ENCODE results near the gene BRF1. TPM values are rescaled to one million over a fixed set of nuclear protein-coding genes. Genes with fewer than 3 reads are reported as not detected.

Gene BRF1
- total and polyA plus RNA-seq, 2 donors from 2014 or later: 19.3 to 34.1 TPM

DNA sequence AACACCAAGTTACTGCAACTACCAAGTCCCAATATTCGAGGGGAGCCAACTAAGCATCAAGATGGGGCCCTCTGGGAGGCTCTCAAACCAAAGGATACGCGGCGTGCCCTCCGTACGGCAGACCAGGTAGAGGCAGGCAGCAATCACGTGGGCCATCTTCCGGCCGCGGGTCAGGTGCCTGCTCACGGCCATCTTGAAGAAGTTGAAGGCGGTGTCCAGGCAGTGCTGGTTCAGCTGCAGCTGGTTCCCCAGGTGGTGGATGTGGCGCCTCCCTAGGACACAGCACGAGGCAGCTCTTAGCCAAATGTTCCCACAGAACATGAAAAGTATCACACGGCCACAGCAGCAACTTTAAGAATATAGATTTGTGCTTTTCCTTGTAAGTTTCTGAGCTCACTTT lies 28.2 kb downstream of the BRF1 start:
- Histone ChIP-seq H3K9me3 (ENCODE audit: control insufficient read depth in 2 of 3, insufficient read depth in 1 of 3, low read length in 3 of 3) (no peaks in the 10 kb centered on the region), H3K27ac (ENCODE audit: low read depth in 2 of 2, low read length in 2 of 2) (peak overlapping the region; percentile 67 to 74), H3K27me3 (ENCODE audit: control insufficient read depth, insufficient read depth, low read length) (no peaks in the 10 kb centered on the region), H3K4me3 (ENCODE audit: low read length in 3 of 3) (no peak overlapping the region), H3K36me3 (ENCODE audit: control insufficient read depth in 2 of 3, insufficient read depth in 3 of 3, low read length in 3 of 3) (no peaks in the 10 kb centered on the region), H3K9ac (ENCODE audit: low read length in 3 of 3) (peak overlapping the region in 1 of 3 donors; percentile 46), H3K4me1 (ENCODE audit: control insufficient read depth in 2 of 3, insufficient read depth in 2 of 3, low read depth in 1 of 3, low read length in 3 of 3) (peaks cover 0 to 28% (median 11%) of the 10 kb centered on the region in 3 donors)
- DNase-seq (peak in 2 of 5 donors; percentile 32 to 40), FAIRE-seq (no peak)
- intact Hi-C loops (cut with DNase I): no loop called here
- TF ChIP-seq, protein P1, sequence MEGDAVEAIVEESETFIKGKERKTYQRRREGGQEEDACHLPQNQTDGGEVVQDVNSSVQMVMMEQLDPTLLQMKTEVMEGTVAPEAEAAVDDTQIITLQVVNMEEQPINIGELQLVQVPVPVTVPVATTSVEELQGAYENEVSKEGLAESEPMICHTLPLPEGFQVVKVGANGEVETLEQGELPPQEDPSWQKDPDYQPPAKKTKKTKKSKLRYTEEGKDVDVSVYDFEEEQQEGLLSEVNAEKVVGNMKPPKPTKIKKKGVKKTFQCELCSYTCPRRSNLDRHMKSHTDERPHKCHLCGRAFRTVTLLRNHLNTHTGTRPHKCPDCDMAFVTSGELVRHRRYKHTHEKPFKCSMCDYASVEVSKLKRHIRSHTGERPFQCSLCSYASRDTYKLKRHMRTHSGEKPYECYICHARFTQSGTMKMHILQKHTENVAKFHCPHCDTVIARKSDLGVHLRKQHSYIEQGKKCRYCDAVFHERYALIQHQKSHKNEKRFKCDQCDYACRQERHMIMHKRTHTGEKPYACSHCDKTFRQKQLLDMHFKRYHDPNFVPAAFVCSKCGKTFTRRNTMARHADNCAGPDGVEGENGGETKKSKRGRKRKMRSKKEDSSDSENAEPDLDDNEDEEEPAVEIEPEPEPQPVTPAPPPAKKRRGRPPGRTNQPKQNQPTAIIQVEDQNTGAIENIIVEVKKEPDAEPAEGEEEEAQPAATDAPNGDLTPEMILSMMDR (IDR thresholded peaks at IDR 0.05; ENCODE audit: borderline replicate concordance, extremely low read depth, insufficient read depth): no peak

DNA sequence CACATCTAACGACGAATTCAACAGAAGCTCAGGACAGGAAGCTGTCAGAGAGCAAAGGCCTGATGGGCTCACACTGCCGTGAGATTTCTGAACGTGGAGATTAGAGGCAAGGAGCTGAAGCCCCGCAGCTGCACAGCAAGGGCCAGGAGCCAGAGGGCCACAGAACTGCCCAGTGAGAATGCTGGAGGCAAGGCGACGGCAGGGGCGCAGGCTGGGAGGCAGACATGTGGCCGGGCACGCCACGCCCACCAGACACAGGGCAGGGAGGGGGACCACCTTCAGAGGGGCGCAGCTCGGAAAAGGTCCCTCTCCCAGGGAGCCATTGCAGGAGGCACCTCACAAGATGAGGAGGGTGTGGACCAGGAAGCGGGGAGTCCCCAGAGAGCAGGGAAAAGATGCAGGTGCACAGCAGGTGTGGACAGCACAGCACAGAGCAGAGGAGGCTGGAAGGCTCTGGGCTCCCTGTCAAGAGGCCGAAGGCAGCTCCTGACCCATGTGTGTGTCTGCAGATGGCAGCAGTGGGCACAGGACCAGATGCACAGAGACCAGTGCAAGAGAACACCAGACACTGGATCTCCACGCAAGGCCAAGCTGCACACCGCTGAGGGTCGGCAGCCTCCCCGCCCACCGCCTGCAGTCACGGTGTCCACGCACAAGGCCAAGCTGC lies 29.4 kb downstream of the BRF1 start:
- H3K27ac ChIP-seq (ENCODE audit: low read depth in 2 of 2, low read length in 2 of 2): no peak overlapping the region
- H3K9me3 ChIP-seq (ENCODE audit: control insufficient read depth in 2 of 3, insufficient read depth in 1 of 3, low read length in 3 of 3): no peaks in the 10 kb centered on the region
- DNase-seq (no peak), FAIRE-seq (no peak)
- no peak overlapping the region for H3K9ac ChIP-seq (ENCODE audit: low read length in 3 of 3)
- no peaks in the 10 kb centered on the region for H3K27me3 ChIP-seq (ENCODE audit: control insufficient read depth, insufficient read depth, low read length)
- H3K4me1 ChIP-seq (ENCODE audit: control insufficient read depth in 2 of 3, insufficient read depth in 2 of 3, low read depth in 1 of 3, low read length in 3 of 3): peaks cover 0 to 28% (median 11%) of the 10 kb centered on the region in 3 donors
- intact Hi-C loops (cut with DNase I): no loop called here
- no peaks in the 10 kb centered on the region for H3K36me3 ChIP-seq (ENCODE audit: control insufficient read depth in 2 of 3, insufficient read depth in 3 of 3, low read length in 3 of 3)
- TF ChIP-seq, protein P1 (IDR thresholded peaks at IDR 0.05; ENCODE audit: borderline replicate concordance, extremely low read depth, insufficient read depth): no peak
- H3K4me3 ChIP-seq (ENCODE audit: low read length in 3 of 3): no peak overlapping the region

DNA sequence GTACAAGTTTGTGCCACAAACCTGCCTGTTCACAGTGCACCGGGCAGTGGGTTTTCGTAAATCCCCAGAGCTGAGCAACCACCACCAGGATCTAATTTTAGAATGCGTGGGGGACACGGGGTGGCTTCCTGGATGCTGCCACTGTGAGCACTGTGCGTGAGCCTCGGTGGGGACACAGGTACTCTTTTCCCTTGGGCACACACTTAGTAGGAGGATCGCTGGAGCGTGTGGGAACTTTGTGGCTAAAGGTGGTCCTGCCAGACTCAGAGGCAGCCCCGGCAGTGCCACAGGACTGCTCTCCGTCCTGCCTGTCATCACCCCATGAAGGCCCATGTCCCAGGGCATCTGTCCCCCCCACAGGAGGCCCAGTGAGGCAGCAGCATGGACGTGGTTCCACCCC lies 31.4 kb downstream of the BRF1 start:
- no peak overlapping the region for H3K27ac ChIP-seq (ENCODE audit: low read depth in 2 of 2, low read length in 2 of 2)
- H3K9ac ChIP-seq (ENCODE audit: low read length in 3 of 3): no peak overlapping the region
- no peaks in the 10 kb centered on the region for H3K36me3 ChIP-seq (ENCODE audit: control insufficient read depth in 2 of 3, insufficient read depth in 3 of 3, low read length in 3 of 3)
- H3K27me3 ChIP-seq (ENCODE audit: control insufficient read depth, insufficient read depth, low read length): no peaks in the 10 kb centered on the region
- FAIRE-seq (no peak), DNase-seq (no peak)
- intact Hi-C loops (cut with DNase I): no loop called here
- TF ChIP-seq, protein P1 (IDR thresholded peaks at IDR 0.05; ENCODE audit: borderline replicate concordance, extremely low read depth, insufficient read depth): no peak
- H3K4me1 ChIP-seq (ENCODE audit: control insufficient read depth in 2 of 3, insufficient read depth in 2 of 3, low read depth in 1 of 3, low read length in 3 of 3): peaks cover 0 to 19% (median 5%) of the 10 kb centered on the region in 3 donors
- no peaks in the 10 kb centered on the region for H3K9me3 ChIP-seq (ENCODE audit: control insufficient read depth in 2 of 3, insufficient read depth in 1 of 3, low read length in 3 of 3)
- H3K4me3 ChIP-seq (ENCODE audit: low read length in 3 of 3): no peak overlapping the region

All from kidney (tissue), 14 donors.